Calu3 (cell line): ENCODE data around the gene TUBB4A. TPM values are rescaled to one million over a fixed set of nuclear protein-coding genes. Genes with fewer than 3 reads are reported as not detected.

Experiments used
- BruUV-seq: library from RNA; stranded (reverse); fragments of 400-500 nt; replicated peaks from 2 replicates; lab custom pipeline; 2021; lab: Mats Ljungman, UMichigan
- CTCF ChIA-PET: fragments of 300-600 bp; sonication (Branson Sonifier 250); formaldehyde crosslinking; loops from one replicate; lab custom pipeline; 2022; ENCODE audit warnings: antibody characterized with exemption; lab: Charles Lee
- DNase-seq: peaks from one replicate; pipeline ENCODE4 v3.0.0; 2022
- H3K27ac Mint-ChIP-seq: one replicate; pipeline ENCODE4 v1.8.0; 2022; ENCODE audit warnings: mixed read lengths; ENCODE audit not compliant: unreplicated experiment
- H3K27me3 Mint-ChIP-seq: one replicate; pipeline ENCODE4 v1.8.0; 2022; ENCODE audit warnings: mixed read lengths; ENCODE audit not compliant: unreplicated experiment
- H3K36me3 Mint-ChIP-seq: one replicate; pipeline ENCODE4 v1.8.0; 2022; ENCODE audit warnings: mild to moderate bottlenecking, moderate library complexity, mixed read lengths; ENCODE audit not compliant: insufficient read depth, unreplicated experiment
- H3K4me1 Mint-ChIP-seq: one replicate; pipeline ENCODE4 v1.8.0; 2022; ENCODE audit warnings: mild to moderate bottlenecking, low read depth, mixed read lengths; ENCODE audit not compliant: unreplicated experiment
- H3K4me3 Mint-ChIP-seq: one replicate; pipeline ENCODE4 v1.8.0; 2022; ENCODE audit warnings: mild to moderate bottlenecking, low read depth, moderate library complexity, mixed read lengths; ENCODE audit not compliant: unreplicated experiment
- H3K9me3 Mint-ChIP-seq: one replicate; pipeline ENCODE4 v1.8.0; 2022; ENCODE audit warnings: low read depth, mixed read lengths; ENCODE audit not compliant: unreplicated experiment
- CTCF ChIP-seq: fragments of 200-600 bp; IDR thresholded peaks from one replicate; pipeline ENCODE4 v1.8.0; 2022; ENCODE audit warnings: antibody characterized with exemption; ENCODE audit not compliant: unreplicated experiment
- intact Hi-C: fragments of 100-400 bp; cut with micrococcal nuclease; formaldehyde crosslinking; loops from one replicate; pipeline ENCODE4 v1.10.0; 2022; ENCODE audit not compliant: unreplicated experiment
- total RNA-seq: library from RNA; stranded (reverse); gene quantifications from 2 replicates; pipeline ENCODE4 v1.2.3, GENCODE V29; 2022

Gene TUBB4A
- total RNA-seq, 1 experiment from 2014 or later = 1.4 TPM

GRCh38 chr19:6521718-6522646 is 19.9 kb upstream of the TUBB4A start:
- TF ChIP-seq CTCF = no peak
- no peaks in the 10 kb centered on the region for H3K27me3 Mint-ChIP-seq
- no TSS peak for BruUV-seq
- H3K36me3 Mint-ChIP-seq = peaks cover 10% of the 10 kb centered on the region
- H3K4me3 Mint-ChIP-seq = no peak overlapping the region
- CTCF ChIA-PET = interaction anchor here (0.6 kb wide), 1 partner anchor 163 kb away, joined by 10 read pairs; no protein-coding TSS in a partner anchor
- no peaks in the 10 kb centered on the region for H3K9me3 Mint-ChIP-seq
- intact Hi-C loops = no loop called here
- H3K27ac Mint-ChIP-seq = no peak overlapping the region
- H3K4me1 Mint-ChIP-seq = peaks cover 16% of the 10 kb centered on the region
- DNase-seq = no peak

- no TSS peak for BruUV-seq
- intact Hi-C loops = loop anchor here (10.0 kb wide), 1 partner anchor 216 kb away; the partner anchor contains the start of genes GPR108 and TRIP10
- DNase-seq = no peak
- CTCF ChIA-PET = no interaction called here
- Mint-ChIP-seq H3K9me3 (no peaks in the 10 kb centered on the region), H3K4me3 (peak overlapping the region; percentile 19), H3K27me3 (no peaks in the 10 kb centered on the region), H3K4me1 (peaks cover 18% of the 10 kb centered on the region), H3K27ac (peak overlapping the region; percentile 31), H3K36me3 (peaks cover 22% of the 10 kb centered on the region)
- no peak for TF ChIP-seq CTCF
Observed at GRCh38 chr19:6519289-6519688, 17.2 kb upstream of the TUBB4A start.

- Mint-ChIP-seq H3K4me3 (no peak overlapping the region), H3K36me3 (peaks cover 22% of the 10 kb centered on the region), H3K4me1 (peaks cover 18% of the 10 kb centered on the region), H3K9me3 (no peaks in the 10 kb centered on the region), H3K27me3 (no peaks in the 10 kb centered on the region), H3K27ac (no peak overlapping the region)
- BruUV-seq = no TSS peak
- CTCF ChIA-PET = interaction anchor here (1.7 kb wide), 1 partner anchor 218 kb away, joined by 5 read pairs; no protein-coding TSS in a partner anchor
- TF ChIP-seq CTCF = no peak
- intact Hi-C loops = loop anchor here (10.0 kb wide), 1 partner anchor 216 kb away; the partner anchor contains the start of genes GPR108 and TRIP10
- no peak for DNase-seq
Observed at GRCh38 chr19:6518145-6518911, 16.2 kb upstream of the TUBB4A start.

GRCh38 chr19:6516659-6517291 is 14.7 kb upstream of the TUBB4A start:
- BruUV-seq = no TSS peak

More at GRCh38 chr19:6516659-6517291, 14.7 kb upstream of the TUBB4A start:
- CTCF ChIA-PET = interaction anchor here (1.0 to 1.7 kb wide), 6 partner anchors 14 to 347 kb away, joined by 3 to 10 read pairs (median 6); partner anchors contain the start of genes ALKBH7, GPR108 and TNFSF9
- no peaks in the 10 kb centered on the region for H3K9me3 Mint-ChIP-seq
- peaks cover 18% of the 10 kb centered on the region for H3K4me1 Mint-ChIP-seq
- intact Hi-C loops = loop anchor here (2.0 to 10.0 kb wide), 2 partner anchors 116 to 218 kb away; partner anchors contain the start of genes GPR108 and TRIP10
- H3K27me3 Mint-ChIP-seq = no peaks in the 10 kb centered on the region
- H3K27ac Mint-ChIP-seq = peak overlapping the region; percentile 51
- TF ChIP-seq CTCF = peak; percentile 87
- peak overlapping the region; percentile 91 for H3K4me3 Mint-ChIP-seq
- H3K36me3 Mint-ChIP-seq = peaks cover 22% of the 10 kb centered on the region
- DNase-seq = peak; percentile 92
